OCI-LY1 (cell line): Measurements from ENCODE around the gene SPANXN3.
"Not testable (repeated sequence)": the region's sequence is repeated elsewhere in the genome, so short reads cannot be mapped to it uniquely, and the experiment has no call there.

Source experiments
- H2AFZ ChIP-seq: fragments of 200-600 bp; sonication (generic), shearing (Covaris generic); 2 replicates; pipeline ENCODE4 v1.6.0; 2014; ENCODE audit warnings: antibody characterized with exemption, mild to moderate bottlenecking, low read length
- H3F3A ChIP-seq: fragments of 200-600 bp; sonication (generic), shearing (Covaris generic); 2 replicates; pipeline ENCODE4 v1.6.0; 2014; ENCODE audit warnings: mild to moderate bottlenecking, antibody characterized with exemption, low read length, moderate library complexity; ENCODE audit not compliant: insufficient read depth
- H3K27ac ChIP-seq: fragments of 200-600 bp; sonication (generic); 2 replicates; pipeline ENCODE4 v1.5.1; 2014; ENCODE audit warnings: low read length, mixed run types, mild to moderate bottlenecking, low read depth; ENCODE audit not compliant: poor library complexity, severe bottlenecking
- H3K27me3 ChIP-seq: fragments of 200-600 bp; sonication (generic); 2 replicates; pipeline ENCODE4 v1.6.0; 2014; ENCODE audit warnings: antibody characterized with exemption, mild to moderate bottlenecking, low read length, moderate library complexity; ENCODE audit not compliant: insufficient read depth
- H3K36me3 ChIP-seq: fragments of 200-600 bp; sonication (generic); 2 replicates; pipeline ENCODE4 v1.6.1; 2014; ENCODE audit warnings: mild to moderate bottlenecking, antibody characterized with exemption, low read length, moderate library complexity, mixed read lengths; ENCODE audit not compliant: insufficient read depth
- H3K4me1 ChIP-seq: fragments of 200-600 bp; sonication (generic); 2 replicates; pipeline ENCODE4 v1.5.1; 2014; ENCODE audit warnings: mild to moderate bottlenecking, low read length, moderate library complexity; ENCODE audit not compliant: insufficient read depth, severe bottlenecking
- H3K4me2 ChIP-seq: fragments of 200-600 bp; sonication (generic), shearing (Covaris generic); 2 replicates; pipeline ENCODE4 v1.6.1; 2014; ENCODE audit warnings: low read length
- H3K4me3 ChIP-seq: fragments of 200-600 bp; sonication (generic); 2 replicates; pipeline ENCODE4 v1.5.1; 2014; ENCODE audit warnings: low read length, low read depth, mild to moderate bottlenecking, mixed read lengths; ENCODE audit not compliant: poor library complexity, severe bottlenecking
- H3K79me2 ChIP-seq: fragments of 200-600 bp; shearing (Covaris generic); 2 replicates; pipeline ENCODE4 v1.6.1; 2016; ENCODE audit warnings: mixed run types, low read length, mixed read lengths; ENCODE audit not compliant: insufficient read depth
- H3K9ac ChIP-seq: fragments of 200-600 bp; sonication (generic), shearing (Covaris generic); 2 replicates; pipeline ENCODE4 v1.6.1; 2014; ENCODE audit warnings: mild to moderate bottlenecking, low read length, mixed read lengths
- H3K9me2 ChIP-seq: fragments of 200-600 bp; sonication (generic), shearing (Covaris generic); 2 replicates; pipeline ENCODE4 v1.6.1; 2014; ENCODE audit warnings: low read depth, mild to moderate bottlenecking, low read length, mixed read lengths
- H3K9me3 ChIP-seq: fragments of 200-600 bp; shearing (Covaris generic); 2 replicates; pipeline ENCODE4 v1.6.1; 2014; ENCODE audit warnings: low read length, mixed read lengths
- H4K20me1 ChIP-seq: fragments of 200-600 bp; sonication (generic), shearing (Covaris generic); 2 replicates; pipeline ENCODE4 v1.6.0; 2016; ENCODE audit warnings: mild to moderate bottlenecking, low read length; ENCODE audit not compliant: insufficient read depth
- CTCF ChIP-seq: fragments of 200-600 bp; sonication (generic), shearing (Covaris generic); IDR thresholded peaks from 2 replicates; pipeline ENCODE4 v1.5.1; 2017; ENCODE audit warnings: mild to moderate bottlenecking, antibody characterized with exemption, low read length, moderate library complexity, mixed read lengths
- EZH2 ChIP-seq: fragments of 200-600 bp; sonication (generic), shearing (Covaris generic); IDR thresholded peaks from 2 replicates; pipeline ENCODE4 v1.8.0; 2017; ENCODE audit warnings: borderline replicate concordance, mixed run types, mild to moderate bottlenecking, antibody characterized with exemption, low read length, moderate library complexity, mixed read lengths

Gene SPANXN3

GRCh38 chrX:143517375-143517774, at the start of gene SPANXN3:
Gene SPANXN3, minus strand, starts transcription at chrX:143517475. Its CDS starts 84 bp downstream, at chrX:143517391.
- H3K4me2 ChIP-seq, H3K9ac ChIP-seq, H2AFZ ChIP-seq, H3K9me3 ChIP-seq, H3K27ac ChIP-seq, H3K4me3 ChIP-seq, H3K79me2 ChIP-seq, H3K9me2 ChIP-seq, H3F3A ChIP-seq, H4K20me1 ChIP-seq, H3K36me3 ChIP-seq, H3K27me3 ChIP-seq, H3K4me1 ChIP-seq: not testable (repeated sequence)

GRCh38 chrX:143536176-143536575, 18.9 kb upstream of the SPANXN3 start:
- Histone ChIP-seq H3K36me3 (no peaks in the 10 kb centered on the region), H3K4me2 (no peak overlapping the region), H3K9me3 (no peaks in the 10 kb centered on the region), H3K9ac (no peak overlapping the region), H2AFZ (no peak overlapping the region), H3K4me3 (no peak overlapping the region), H3K4me1 (no peaks in the 10 kb centered on the region), H3K27me3 (no peaks in the 10 kb centered on the region), H4K20me1 (no peaks in the 10 kb centered on the region), H3K9me2 (no peaks in the 10 kb centered on the region), H3K27ac (no peak overlapping the region), H3K79me2 (no peaks in the 10 kb centered on the region), H3F3A (no peaks in the 10 kb centered on the region)
- TF ChIP-seq EZH2 = no peak
- no peak for TF ChIP-seq CTCF

- H3K36me3 ChIP-seq, H3F3A ChIP-seq, H4K20me1 ChIP-seq, H3K9me2 ChIP-seq, H3K9ac ChIP-seq, H3K9me3 ChIP-seq, H3K4me1 ChIP-seq, H3K4me2 ChIP-seq, H3K27me3 ChIP-seq, H3K27ac ChIP-seq, H3K4me3 ChIP-seq, H2AFZ ChIP-seq, H3K79me2 ChIP-seq: not testable (repeated sequence)
Measured at GRCh38 chrX:143502196-143502595, 15.1 kb downstream of the SPANXN3 start.

GRCh38 chrX:143500751-143501150, 16.5 kb downstream of the SPANXN3 start:
- Histone ChIP-seq H3K27ac (no peak overlapping the region), H4K20me1 (no peaks in the 10 kb centered on the region), H3K27me3 (no peaks in the 10 kb centered on the region), H3K79me2 (no peaks in the 10 kb centered on the region), H2AFZ (no peak overlapping the region), H3K4me3 (no peak overlapping the region), H3F3A (no peaks in the 10 kb centered on the region), H3K9me3 (no peaks in the 10 kb centered on the region), H3K4me2 (no peak overlapping the region), H3K9me2 (no peaks in the 10 kb centered on the region), H3K4me1 (no peaks in the 10 kb centered on the region), H3K36me3 (no peaks in the 10 kb centered on the region), H3K9ac (no peak overlapping the region)
- TF ChIP-seq EZH2 (no peak), CTCF (no peak)
